HS-27A (cell line): ENCODE results near the gene CDC42EP2.

ENCODE experiments used
- DNase-seq: peaks from one replicate; pipeline ENCODE4 v3.0.0-alpha.2; 2012; ENCODE audit warnings: low read depth, missing footprints

Gene CDC42EP2

GRCh38 chr11:65298131-65298535 is 16.5 kb upstream of the CDC42EP2 start:
- no peak for DNase-seq

GRCh38 chr11:65298655-65299179 is 15.9 kb upstream of the CDC42EP2 start:
- DNase-seq = no peak

- DNase-seq = no peak
Measured at GRCh38 chr11:65300621-65301275, 13.9 kb upstream of the CDC42EP2 start.

GRCh38 chr11:65301491-65302329 is 13.0 kb upstream of the CDC42EP2 start:
- peak; percentile 46 for DNase-seq

GRCh38 chr11:65303555-65303954 is 11.1 kb upstream of the CDC42EP2 start:
- no peak for DNase-seq

GRCh38 chr11:65304110-65304509 is 10.6 kb upstream of the CDC42EP2 start:
- no peak for DNase-seq

- no peak for DNase-seq
Measured at GRCh38 chr11:65304613-65305012, 10.1 kb upstream of the CDC42EP2 start.

GRCh38 chr11:65305501-65306268 is 9.0 kb upstream of the CDC42EP2 start:
- no peak for DNase-seq

GRCh38 chr11:65307298-65308229 is 7.1 kb upstream of the CDC42EP2 start:
- no peak for DNase-seq

GRCh38 chr11:65308281-65308891 is 6.3 kb upstream of the CDC42EP2 start:
- DNase-seq = no peak

- DNase-seq = no peak
Measured at GRCh38 chr11:65309006-65309405, 5.7 kb upstream of the CDC42EP2 start.

- DNase-seq = no peak
Measured at GRCh38 chr11:65310215-65310614, 4.5 kb upstream of the CDC42EP2 start.

- no peak for DNase-seq
Measured at GRCh38 chr11:65310736-65311135, 3.9 kb upstream of the CDC42EP2 start.

- DNase-seq = peak; percentile 83
Measured at GRCh38 chr11:65311170-65311678, 3.4 kb upstream of the CDC42EP2 start.

GRCh38 chr11:65315204-65315865 is 669 bp downstream of the CDC42EP2 start:
- DNase-seq = peak; percentile 66

- DNase-seq = no peak
Measured at GRCh38 chr11:65315866-65316226, 1.2 kb downstream of the CDC42EP2 start.

GRCh38 chr11:65316227-65317024 is 1.8 kb downstream of the CDC42EP2 start:
- peak; percentile 84 for DNase-seq

- DNase-seq = peak; percentile 72
Measured at GRCh38 chr11:65317025-65317786, 2.5 kb downstream of the CDC42EP2 start.
